CD14-positive monocyte (primary cell): ENCODE results near the gene BEGAIN. TPM values are rescaled to one million over a fixed set of nuclear protein-coding genes. Genes with fewer than 3 reads are reported as not detected.
A peak's percentile ranks its signal among the peaks of the same experiment; 100 is the strongest.

Experiments
- DNase-seq, 3 donors: peaks; one replicate each; pipeline ENCODE4 v3.0.0-alpha.2; 2011 to 2022
- H2AFZ ChIP-seq: 2 replicates; pipeline ENCODE4 v1.6.0; 2012; ENCODE audit warnings: mild to moderate bottlenecking, low read depth, low read length, inconsistent platforms; ENCODE audit not compliant: insufficient read depth, poor library complexity, severe bottlenecking
- H3K27ac ChIP-seq, 2 donors: 1 replicate in 1 of 2; 2 replicates in 1 of 2; pipeline ENCODE4 v1.5.1; 2012 to 2013; ENCODE audit warnings: low read length in 2 of 2, control low read depth in 1 of 2, inconsistent platforms in 1 of 2, low read depth in 1 of 2, mild to moderate bottlenecking in 1 of 2
- H3K27me3 ChIP-seq, 2 donors: one replicate each; pipeline versions ENCODE4 v1.6.0 to v1.6.1; 2011 to 2013; ENCODE audit warnings: low read length in 2 of 2; ENCODE audit not compliant: control insufficient read depth in 2 of 2, insufficient read depth in 2 of 2
- H3K36me3 ChIP-seq, 2 donors: replicated peaks in 1 of 2; 1 replicate in 1 of 2; 2 replicates in 1 of 2; pipeline versions ENCODE4 v1.5.1 to v1.6.1; 2012 to 2013; ENCODE audit warnings: low read length in 2 of 2, control low read depth in 1 of 2, inconsistent platforms in 1 of 2, mild to moderate bottlenecking in 1 of 2; ENCODE audit not compliant: insufficient read depth in 2 of 2, control insufficient read depth in 1 of 2
- H3K4me1 ChIP-seq, 2 donors: 1 replicate in 1 of 2; 2 replicates in 1 of 2; pipeline versions ENCODE4 v1.5.1 to v1.6.1; 2012 to 2013; ENCODE audit warnings: low read length in 2 of 2, control low read depth in 1 of 2, inconsistent platforms in 1 of 2, mild to moderate bottlenecking in 1 of 2, moderate library complexity in 1 of 2; ENCODE audit not compliant: insufficient read depth in 2 of 2, control insufficient read depth in 1 of 2
- H3K4me2 ChIP-seq: replicated peaks from 2 replicates; pipeline ENCODE3; 2012; ENCODE audit warnings: low read length, moderate library complexity, mild to moderate bottlenecking; ENCODE audit not compliant: poor library complexity, severe bottlenecking; ENCODE audit errors: extremely low read depth
- H3K4me3 ChIP-seq, 3 experiments: fragments of 200-600 bp in 1 of 3; sonication (generic) in 1 of 3; replicated peaks in 1 of 3; 1 replicate in 2 of 3; 2 replicates in 1 of 3; pipeline ENCODE4 v1.5.1; 2011 to 2013; ENCODE audit warnings: low read length in 3 of 3, mild to moderate bottlenecking in 3 of 3, control low read depth in 2 of 3, low read depth in 2 of 3, inconsistent platforms in 1 of 3, moderate library complexity in 1 of 3
- H3K79me2 ChIP-seq: 2 replicates; pipeline ENCODE4 v1.6.0; 2012; ENCODE audit warnings: mild to moderate bottlenecking, control low read depth, inconsistent platforms, low read length, moderate library complexity; ENCODE audit not compliant: insufficient read depth
- H3K9ac ChIP-seq: 2 replicates; pipeline ENCODE4 v1.6.0; 2017; ENCODE audit warnings: low read length, mild to moderate bottlenecking; ENCODE audit not compliant: insufficient read depth, poor library complexity, severe bottlenecking
- H3K9me3 ChIP-seq, 2 donors: replicated peaks in 1 of 2; 1 replicate in 1 of 2; 2 replicates in 1 of 2; pipeline versions ENCODE4 v1.5.1 to v1.6.1; 2012 to 2013; ENCODE audit warnings: low read length in 2 of 2, control low read depth in 1 of 2; ENCODE audit not compliant: control insufficient read depth in 1 of 2, insufficient read depth in 1 of 2
- H4K20me1 ChIP-seq: 2 replicates; pipeline ENCODE4 v1.6.0; 2012; ENCODE audit warnings: mild to moderate bottlenecking, low read length, control low read depth, moderate library complexity; ENCODE audit not compliant: insufficient read depth
- H3K27ac Mint-ChIP-seq, 7 donors: one replicate each; pipeline ENCODE4 v1.8.0; 2020; ENCODE audit warnings: mild to moderate bottlenecking in 7 of 7, mixed read lengths in 7 of 7, moderate library complexity in 6 of 7, inconsistent platforms in 2 of 7
- H3K27me3 Mint-ChIP-seq, 3 donors: one replicate each; pipeline ENCODE4 v1.8.0; 2021 to 2022; ENCODE audit warnings: low read depth in 3 of 3, mild to moderate bottlenecking in 3 of 3, mixed read lengths in 3 of 3, moderate library complexity in 3 of 3, inconsistent platforms in 1 of 3
- H3K36me3 Mint-ChIP-seq, 2 donors: one replicate each; pipeline ENCODE4 v1.8.0; 2020; ENCODE audit warnings: mixed read lengths in 2 of 2, inconsistent platforms in 1 of 2, mild to moderate bottlenecking in 1 of 2
- H3K4me1 Mint-ChIP-seq: one replicate; pipeline ENCODE4 v1.8.0; 2020; ENCODE audit warnings: mild to moderate bottlenecking, mixed read lengths
- H3K4me3 Mint-ChIP-seq, 2 donors: one replicate each; pipeline ENCODE4 v1.8.0; 2020; ENCODE audit warnings: mild to moderate bottlenecking in 2 of 2, mixed read lengths in 2 of 2, moderate library complexity in 1 of 2
- H3K9me3 Mint-ChIP-seq, 7 donors: one replicate each; pipeline ENCODE4 v1.8.0; 2020 to 2022; ENCODE audit warnings: mixed read lengths in 7 of 7, mild to moderate bottlenecking in 6 of 7, moderate library complexity in 6 of 7, inconsistent platforms in 2 of 7
- CTCF ChIP-seq: fragments of 200-600 bp; IDR thresholded peaks from one replicate; pipeline ENCODE4 v1.8.0; 2022; ENCODE audit warnings: antibody characterized with exemption, mild to moderate bottlenecking
- WGBS: methylation state at CpG from one replicate; pipeline ENCODE4 v1.1.5; 2013; ENCODE audit warnings: missing lambda C conversion rate; ENCODE audit not compliant: insufficient coverage; 5-methylcytosine and 5-hydroxymethylcytosine counted together
- intact Hi-C, 2 donors: fragments of 100-400 bp; cut with micrococcal nuclease; formaldehyde crosslinking; loops; one replicate each; pipeline versions ENCODE4 v1.15.0 to v1.15.1; 2023
- polyA plus RNA-seq, 3 donors: library from polyadenylated mRNA; depleted of rRNA in 1 of 3; unstranded in 2 of 3; stranded (reverse) in 1 of 3; fragments of 300-500 nt in 2 of 3; fragments of >200 nt in 1 of 3; fragmentation: Illumina TruSeq in 2 of 3; gene quantifications; 1 replicate in 2 of 3; 2 replicates in 1 of 3; pipeline ENCODE4 v1.2.3, GENCODE V29; 2012 to 2021

BEGAIN gene
- polyA plus RNA-seq, 3 donors, result 0.25 to 0.45 TPM; not detected in 1

- Histone ChIP-seq H3K9ac (no peak overlapping the region), H3K27me3 (peaks cover 17 to 69% of the 10 kb centered on the region in 2 donors), H3K4me3 (peak overlapping the region in 2 of 3 experiments; percentile 27 to 38), H2AFZ (no peak overlapping the region), H3K4me2 (peak overlapping the region; percentile 56), H3K9me3 (no peaks in the 10 kb centered on the region), H3K27ac (no peak overlapping the region), H3K4me1 (peaks cover 14 to 21% of the 10 kb centered on the region in 2 donors), H4K20me1 (no peaks in the 10 kb centered on the region), H3K36me3 (no peaks in the 10 kb centered on the region), H3K79me2 (no peaks in the 10 kb centered on the region)
- under 1% methylated on average over 96 of the region's 100 CpGs for WGBS
- no peak for TF ChIP-seq CTCF
- peaks cover 16% of the 10 kb centered on the region for H3K4me1 Mint-ChIP-seq
- intact Hi-C loops, result no loop called here
- H3K27ac Mint-ChIP-seq, result no peak overlapping the region
- peaks cover 0 to 2% of the 10 kb centered on the region in 2 donors for H3K36me3 Mint-ChIP-seq
- peaks cover 56 to 87% (median 72%) of the 10 kb centered on the region in 3 donors for H3K27me3 Mint-ChIP-seq
- DNase-seq, result peak in 1 of 3 donors; percentile 34
- H3K4me3 Mint-ChIP-seq, result peak overlapping the region; percentile 51 to 65
- peaks cover 0 to 8% (median 4%) of the 10 kb centered on the region in 7 donors for H3K9me3 Mint-ChIP-seq
Observed at GRCh38 chr14:100568164-100568997, 18.8 kb downstream of the BEGAIN start.

- H3K4me1 ChIP-seq, result peaks cover 14 to 21% of the 10 kb centered on the region in 2 donors
Observed at GRCh38 chr14:100567877-100568163, 19.4 kb downstream of the BEGAIN start.

More at GRCh38 chr14:100567877-100568163, 19.4 kb downstream of the BEGAIN start:
- H3K4me2 ChIP-seq, result peak overlapping the region; percentile 56
- Mint-ChIP-seq H3K36me3 (peaks cover 0 to 2% of the 10 kb centered on the region in 2 donors), H3K27ac (no peak overlapping the region), H3K4me3 (no peak overlapping the region), H3K27me3 (peaks cover 55 to 86% (median 71%) of the 10 kb centered on the region in 3 donors), H3K9me3 (peaks cover 0 to 8% (median 4%) of the 10 kb centered on the region in 7 donors), H3K4me1 (peaks cover 15% of the 10 kb centered on the region)
- DNase-seq, result no peak
- H3K4me3 ChIP-seq, result peak overlapping the region in 1 of 3 experiments; percentile 38
- H3K36me3 ChIP-seq, result no peaks in the 10 kb centered on the region
- no peak overlapping the region for H3K27ac ChIP-seq
- WGBS, result under 1% methylated on average over 41 of the region's 42 CpGs
- H3K9ac ChIP-seq, result no peak overlapping the region
- intact Hi-C loops, result no loop called here
- TF ChIP-seq CTCF, result no peak
- no peaks in the 10 kb centered on the region for H3K9me3 ChIP-seq
- H4K20me1 ChIP-seq, result no peaks in the 10 kb centered on the region
- no peak overlapping the region for H2AFZ ChIP-seq
- H3K27me3 ChIP-seq, result peaks cover 17 to 67% of the 10 kb centered on the region in 2 donors
- no peaks in the 10 kb centered on the region for H3K79me2 ChIP-seq
